Measurements from ENCODE around the gene CAMLG.

Gene CAMLG

DNA sequence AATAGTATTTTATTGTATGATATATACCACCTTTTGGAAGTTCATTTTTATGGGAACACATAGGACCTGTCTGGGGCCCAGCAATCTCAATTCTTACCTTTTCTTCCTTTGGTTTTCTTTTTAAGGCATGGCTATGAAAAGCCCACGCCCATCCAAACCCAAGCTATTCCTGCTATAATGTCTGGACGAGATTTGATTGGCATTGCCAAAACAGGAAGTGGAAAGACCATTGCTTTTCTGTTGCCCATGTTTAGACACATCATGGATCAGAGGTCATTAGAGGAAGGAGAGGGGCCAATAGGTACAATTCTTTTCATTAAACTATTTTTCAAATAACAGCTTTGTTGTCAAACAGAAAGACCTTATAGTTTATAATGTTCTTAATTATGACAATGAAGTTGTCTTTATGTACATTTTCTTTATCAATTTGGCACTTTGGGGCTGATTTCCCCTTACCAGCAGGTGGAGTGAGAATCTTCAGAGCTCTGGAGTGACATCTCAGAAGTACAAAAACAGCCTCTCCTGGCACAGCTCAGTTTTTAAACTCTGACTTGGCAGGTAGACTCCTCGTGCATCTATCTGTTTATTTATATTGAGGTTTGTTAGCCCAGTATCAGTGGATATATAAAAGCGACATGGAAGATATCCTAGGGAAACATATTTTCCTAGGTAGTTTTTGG is 46.0 kb downstream of the CAMLG start:
- no peak for DNase-seq

DNA sequence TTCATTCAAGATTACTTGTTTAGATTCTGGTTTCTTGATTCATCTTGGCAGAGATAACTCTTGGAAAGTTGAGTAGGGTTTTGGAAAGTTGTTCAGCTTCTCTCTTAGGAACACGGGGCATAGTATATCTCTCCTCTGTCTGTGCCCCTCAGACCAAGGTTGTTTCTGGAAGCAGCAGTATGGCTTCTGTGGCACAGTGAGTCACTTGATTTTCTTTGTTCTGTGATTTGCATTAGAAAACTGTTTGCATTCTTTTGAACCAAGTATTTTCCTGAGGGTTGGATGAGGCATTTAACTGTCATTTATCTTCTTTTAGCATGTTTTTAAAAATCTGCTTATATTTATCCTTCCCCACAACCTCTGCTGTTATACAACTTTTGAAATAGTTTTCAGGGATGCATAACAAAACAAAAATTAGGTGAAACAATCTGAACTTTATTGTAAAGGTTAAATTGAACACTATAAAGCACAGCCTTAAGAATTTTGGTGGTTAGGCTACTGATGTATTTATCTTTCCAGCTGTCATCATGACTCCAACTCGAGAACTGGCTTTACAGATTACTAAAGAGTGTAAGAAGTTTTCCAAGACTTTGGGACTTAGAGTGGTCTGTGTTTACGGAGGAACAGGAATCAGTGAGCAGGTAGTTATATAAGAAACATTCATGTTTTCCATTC is 46.7 kb downstream of the CAMLG start:
- DNase-seq, result no peak

DNA sequence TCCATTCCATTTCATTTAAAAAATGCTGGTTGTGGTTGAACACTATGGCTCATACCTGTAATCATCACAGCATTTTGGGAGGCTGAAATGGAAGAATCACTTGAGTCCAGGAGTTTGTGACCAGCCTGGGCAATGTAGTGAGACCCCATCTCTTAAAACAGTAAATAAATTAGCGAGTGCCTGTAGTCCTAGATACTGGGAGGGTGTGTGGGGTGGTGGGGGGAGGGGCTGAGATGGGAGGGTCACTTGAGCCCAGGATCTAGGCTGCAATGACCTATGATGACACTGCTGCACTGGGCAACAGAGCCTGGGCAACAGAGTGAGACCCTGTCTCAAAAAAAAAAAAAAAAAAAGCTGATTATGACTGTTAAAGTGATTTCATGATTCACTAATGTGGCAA is 49.3 kb downstream of the CAMLG start:
- DNase-seq, result no peak

DNA sequence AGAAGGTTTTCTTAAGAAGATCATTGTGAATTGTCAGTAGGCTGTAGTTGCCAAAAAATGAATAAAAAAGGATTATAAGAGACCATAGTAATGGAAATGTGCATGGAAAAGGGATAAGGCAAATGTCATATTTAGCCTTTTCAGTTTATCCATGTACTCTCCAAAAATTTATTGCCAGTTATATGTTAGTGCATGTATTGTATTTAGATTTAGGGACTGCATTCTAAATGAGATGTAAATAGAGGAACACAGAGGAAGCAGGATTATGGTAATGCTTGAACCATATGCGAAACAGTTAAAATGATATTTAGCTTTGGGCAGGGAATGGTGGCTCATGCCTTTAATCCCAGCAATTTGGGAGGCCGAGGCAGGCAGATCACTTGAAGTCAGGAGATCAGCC is 53.2 kb downstream of the CAMLG start:
- no peak for DNase-seq

DNA sequence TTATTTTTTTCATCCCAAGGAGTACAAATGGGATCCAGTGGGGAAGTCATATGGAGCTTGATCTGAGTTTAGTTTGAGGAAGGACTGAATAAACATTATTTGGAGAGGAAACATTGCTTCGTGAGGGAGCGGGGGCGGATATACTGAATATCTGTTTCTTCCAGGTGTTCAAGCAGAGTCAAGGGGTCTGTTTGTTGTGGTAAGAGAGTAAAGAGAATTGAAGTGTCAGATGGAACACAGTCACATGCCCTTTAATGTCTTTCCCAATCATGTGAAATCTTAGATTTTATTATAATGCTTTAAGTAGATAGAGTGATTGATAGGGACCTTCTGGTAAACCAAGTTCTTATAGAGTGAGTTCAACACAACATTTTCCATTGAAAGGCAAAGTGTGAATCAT is 53.9 kb downstream of the CAMLG start:
- DNase-seq, result no peak

DNA sequence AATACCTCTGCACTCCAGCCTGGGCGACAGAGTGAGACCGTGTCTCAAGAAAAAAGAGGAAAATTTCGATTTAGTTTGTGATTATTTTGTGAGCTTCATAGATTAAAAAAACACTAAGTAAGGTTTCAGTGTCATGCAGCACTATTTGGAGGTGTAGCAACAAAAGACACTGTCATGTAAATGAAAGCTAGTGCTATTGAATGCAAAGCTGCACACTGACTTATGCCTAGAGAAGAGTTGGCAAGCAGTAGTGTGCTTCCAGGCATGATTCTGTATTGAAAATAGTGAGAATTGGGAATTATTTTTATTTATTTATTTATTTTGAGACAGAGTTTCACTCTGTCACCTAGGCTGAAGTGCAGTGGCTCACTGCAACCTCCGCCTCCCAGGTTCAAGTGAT is 54.8 kb downstream of the CAMLG start:
- DNase-seq, result no peak

DNA sequence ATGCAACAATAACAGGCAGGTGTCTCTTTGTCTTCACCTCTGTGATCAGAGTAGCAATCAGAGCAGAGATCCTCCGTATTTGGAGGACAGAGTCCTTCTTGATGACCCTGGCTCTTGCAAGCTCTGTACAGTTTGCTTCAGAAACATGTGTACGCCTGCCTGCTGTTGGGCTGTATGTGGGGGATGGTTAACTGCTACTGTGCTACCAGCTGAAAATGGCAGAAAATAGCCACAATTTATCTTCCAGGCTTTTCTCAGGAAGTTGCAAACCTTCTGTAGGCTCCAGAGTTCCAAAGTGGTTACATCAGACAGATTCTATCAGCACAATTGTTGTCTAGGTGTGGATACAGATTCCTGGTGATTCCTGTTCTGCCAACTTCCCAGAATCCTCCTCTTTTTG is 55.7 kb downstream of the CAMLG start:
- DNase-seq, result no peak

DNA sequence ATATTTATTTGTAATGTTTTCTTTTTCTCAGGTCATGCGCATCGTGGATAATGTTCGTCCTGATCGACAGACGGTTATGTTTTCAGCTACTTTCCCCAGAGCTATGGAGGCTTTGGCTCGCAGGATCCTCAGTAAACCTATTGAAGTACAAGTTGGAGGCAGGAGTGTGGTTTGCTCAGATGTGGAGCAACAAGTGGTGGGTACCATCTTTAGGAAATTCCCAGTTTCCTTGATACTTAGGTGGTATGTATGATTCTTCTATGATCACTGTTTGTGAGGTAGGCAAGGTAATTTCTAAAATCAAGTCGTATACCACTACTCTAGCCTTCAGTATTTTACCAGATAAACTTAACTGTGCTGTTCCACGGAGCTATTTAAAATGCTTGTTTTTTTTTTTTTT is 56.5 kb downstream of the CAMLG start:
- DNase-seq, result no peak

DNA sequence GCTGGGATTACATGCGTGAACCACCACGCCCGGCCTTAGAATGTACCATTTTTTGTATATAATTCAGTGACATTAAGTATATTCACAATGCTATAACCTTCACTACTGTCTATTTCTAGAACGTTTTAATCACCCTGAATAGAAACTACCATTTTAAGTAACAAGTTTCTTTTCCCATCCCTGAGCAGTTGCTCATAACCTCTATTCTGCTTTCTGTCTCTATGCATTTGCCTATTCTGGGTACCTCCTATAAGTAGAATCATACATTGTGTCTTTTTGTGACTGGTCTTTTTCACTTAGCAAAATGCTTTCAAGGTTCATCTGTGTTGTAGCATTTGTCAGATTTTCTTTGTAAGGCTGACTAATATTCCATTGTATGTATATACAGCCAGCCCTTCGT is 60.1 kb downstream of the CAMLG start:
- no peak for DNase-seq
